ENCODE data around the gene PTEN. TPM values are rescaled to one million over a fixed set of nuclear protein-coding genes. Genes with fewer than 3 reads are reported as not detected.
"Not testable (repeated sequence)": the region's sequence is repeated elsewhere in the genome, so short reads cannot be mapped to it uniquely, and the experiment has no call there.

PTEN gene
- total and polyA plus RNA-seq, 2 experiments from 2014 or later: 30.4 to 66.1 TPM

DNA sequence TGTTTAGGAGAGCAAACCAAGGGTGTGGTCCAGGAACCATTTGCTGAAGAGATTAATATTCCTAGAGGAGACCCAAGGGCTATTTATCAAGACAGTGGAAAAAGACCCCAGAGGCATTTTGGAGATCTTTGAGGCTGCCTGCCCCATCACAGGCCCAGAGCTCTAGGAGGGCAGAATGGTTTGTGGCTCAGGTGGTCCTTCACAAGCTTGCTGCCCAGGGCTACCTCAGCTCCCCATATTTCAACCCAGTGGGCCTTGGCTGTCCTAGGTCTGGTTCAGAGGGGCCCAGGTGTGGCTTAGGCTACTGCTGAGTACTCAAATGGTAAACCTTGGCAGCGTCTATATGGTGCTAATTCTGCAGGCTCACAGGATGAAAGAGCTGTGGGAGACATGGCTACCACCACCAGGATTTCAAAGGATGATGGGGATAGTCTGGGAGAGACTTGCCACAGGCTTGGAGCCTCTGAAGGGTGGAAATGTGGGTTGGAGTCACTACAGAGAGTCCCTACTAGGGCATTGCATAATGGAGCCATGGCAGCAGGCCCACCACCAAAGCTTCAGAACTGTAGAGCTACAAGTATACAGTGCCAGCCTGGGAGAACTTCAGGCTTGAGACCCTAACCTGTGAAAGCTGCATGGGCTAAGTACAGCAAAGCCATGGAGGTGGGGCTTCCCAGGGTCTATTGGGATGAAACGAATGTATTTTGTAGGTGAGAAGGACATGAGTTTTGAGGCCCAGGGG lies 24.3 kb downstream of the PTEN start:
- H3K4me3 ChIP-seq: no peak overlapping the region
- TF ChIP-seq, protein P1, sequence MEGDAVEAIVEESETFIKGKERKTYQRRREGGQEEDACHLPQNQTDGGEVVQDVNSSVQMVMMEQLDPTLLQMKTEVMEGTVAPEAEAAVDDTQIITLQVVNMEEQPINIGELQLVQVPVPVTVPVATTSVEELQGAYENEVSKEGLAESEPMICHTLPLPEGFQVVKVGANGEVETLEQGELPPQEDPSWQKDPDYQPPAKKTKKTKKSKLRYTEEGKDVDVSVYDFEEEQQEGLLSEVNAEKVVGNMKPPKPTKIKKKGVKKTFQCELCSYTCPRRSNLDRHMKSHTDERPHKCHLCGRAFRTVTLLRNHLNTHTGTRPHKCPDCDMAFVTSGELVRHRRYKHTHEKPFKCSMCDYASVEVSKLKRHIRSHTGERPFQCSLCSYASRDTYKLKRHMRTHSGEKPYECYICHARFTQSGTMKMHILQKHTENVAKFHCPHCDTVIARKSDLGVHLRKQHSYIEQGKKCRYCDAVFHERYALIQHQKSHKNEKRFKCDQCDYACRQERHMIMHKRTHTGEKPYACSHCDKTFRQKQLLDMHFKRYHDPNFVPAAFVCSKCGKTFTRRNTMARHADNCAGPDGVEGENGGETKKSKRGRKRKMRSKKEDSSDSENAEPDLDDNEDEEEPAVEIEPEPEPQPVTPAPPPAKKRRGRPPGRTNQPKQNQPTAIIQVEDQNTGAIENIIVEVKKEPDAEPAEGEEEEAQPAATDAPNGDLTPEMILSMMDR (IDR thresholded peaks at IDR 0.05; ENCODE audit: low read depth, low read length): no peak
- H3K9me3 ChIP-seq (ENCODE audit: low read depth): peaks cover 3% of the 10 kb centered on the region
- no peaks in the 10 kb centered on the region for H3K4me1 ChIP-seq (ENCODE audit: low read depth)
- no peaks in the 10 kb centered on the region for H3K36me3 ChIP-seq
- no peak for DNase-seq (ENCODE audit: low read depth in 1 of 2, low spot score in 1 of 2)
- no peaks in the 10 kb centered on the region for H3K27me3 ChIP-seq
- no peak overlapping the region for H3K27ac ChIP-seq

DNA sequence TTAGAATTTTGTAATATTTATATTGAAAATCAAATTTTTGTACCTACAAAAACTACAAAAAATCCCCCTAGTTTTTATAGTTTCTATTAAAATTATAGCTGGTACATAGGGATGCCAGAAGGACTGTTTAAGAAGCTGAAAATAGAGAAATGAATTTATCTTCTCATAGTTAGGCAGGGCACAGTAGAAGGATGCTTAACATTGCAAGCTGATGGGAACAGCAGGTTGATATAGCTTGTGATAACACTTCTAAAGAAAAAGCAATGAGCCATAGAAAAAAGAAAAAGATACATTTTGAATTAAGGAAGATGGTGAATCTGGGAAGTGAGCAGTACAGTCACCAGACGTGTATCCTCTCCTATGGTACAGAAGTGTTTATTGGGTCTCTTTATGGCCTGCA lies 32.0 kb downstream of the PTEN start:
- Histone ChIP-seq H3K27ac (peak overlapping the region; percentile 17), H3K27me3 (no peaks in the 10 kb centered on the region), H3K36me3 (no peaks in the 10 kb centered on the region), H3K9me3 (ENCODE audit: low read depth) (no peaks in the 10 kb centered on the region), H3K4me3 (no peak overlapping the region), H3K4me1 (ENCODE audit: low read depth) (no peaks in the 10 kb centered on the region)
- DNase-seq (ENCODE audit: low read depth in 1 of 2, low spot score in 1 of 2): no peak
- TF ChIP-seq, protein P1 (IDR thresholded peaks at IDR 0.05; ENCODE audit: low read depth, low read length): no peak

DNA sequence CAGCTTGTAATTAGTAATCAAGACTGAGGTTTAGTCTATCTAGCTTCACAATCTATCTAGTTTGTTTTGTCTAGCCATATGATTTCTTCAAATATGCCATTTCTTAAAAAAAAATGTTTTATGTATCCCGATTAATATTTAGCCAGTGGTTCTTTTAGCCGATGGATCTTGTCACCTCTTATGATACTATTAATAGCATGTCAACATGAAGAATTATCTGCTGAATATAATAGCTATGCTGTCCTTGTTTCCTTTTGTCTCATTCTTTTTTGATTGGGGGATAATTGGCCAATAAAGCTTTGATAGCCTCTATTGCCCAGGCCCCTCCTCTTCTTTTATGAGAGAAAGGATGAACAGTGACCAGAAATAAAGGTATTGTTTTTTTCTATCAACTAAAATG lies 32.8 kb downstream of the PTEN start:
- Histone ChIP-seq H3K36me3 (no peaks in the 10 kb centered on the region), H3K27me3 (no peaks in the 10 kb centered on the region), H3K27ac (peak overlapping the region; percentile 25), H3K4me3 (no peak overlapping the region), H3K4me1 (ENCODE audit: low read depth) (no peaks in the 10 kb centered on the region), H3K9me3 (ENCODE audit: low read depth) (no peaks in the 10 kb centered on the region)
- TF ChIP-seq, protein P1 (IDR thresholded peaks at IDR 0.05; ENCODE audit: low read depth, low read length): no peak
- no peak for DNase-seq (ENCODE audit: low read depth in 1 of 2, low spot score in 1 of 2)

DNA sequence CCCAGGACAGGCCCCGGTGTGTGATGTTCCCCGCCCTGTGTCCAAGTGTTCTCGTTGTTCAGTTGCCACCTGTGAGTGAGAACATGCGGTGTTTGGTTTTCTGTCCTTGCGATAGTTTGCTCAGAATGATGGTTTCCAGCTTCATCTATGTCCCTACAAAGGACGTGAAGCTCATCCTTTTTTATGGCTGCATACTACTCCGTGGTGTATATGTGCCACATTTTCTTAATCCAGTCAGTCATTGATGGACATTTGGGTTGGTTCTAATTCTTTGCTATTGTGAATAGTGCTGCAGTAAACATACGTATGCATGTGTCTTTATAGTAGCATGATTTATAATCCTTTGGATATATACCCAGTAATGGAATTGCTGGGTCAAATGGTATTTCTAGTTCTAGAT lies 34.5 kb downstream of the PTEN start:
- H3K4me3 ChIP-seq; DNase-seq (ENCODE audit: low read depth in 1 of 2, low spot score in 1 of 2); H3K36me3 ChIP-seq; H3K27me3 ChIP-seq; H3K27ac ChIP-seq; H3K4me1 ChIP-seq (ENCODE audit: low read depth); H3K9me3 ChIP-seq (ENCODE audit: low read depth): not testable (repeated sequence)

DNA sequence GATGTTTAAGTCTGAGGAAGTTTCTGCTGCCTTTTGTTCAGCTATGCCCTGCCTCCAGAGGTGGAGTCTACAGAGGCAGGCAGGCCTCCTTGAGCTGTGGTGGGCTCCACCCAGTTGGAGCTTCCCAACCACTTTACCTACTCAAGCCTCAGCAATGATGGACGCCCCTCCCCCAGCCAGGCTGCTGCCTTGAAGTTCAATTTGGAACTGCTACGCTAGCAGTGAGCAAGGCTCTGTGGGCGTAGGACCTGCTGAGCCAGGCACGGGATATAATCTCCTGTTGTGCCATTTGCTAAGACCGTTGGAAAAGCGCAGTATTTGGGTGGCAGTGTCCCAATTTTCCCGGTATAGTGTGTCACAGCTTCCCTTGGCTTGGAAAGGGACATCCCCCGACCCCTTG lies 40.0 kb downstream of the PTEN start:
- not testable (repeated sequence) for H3K4me1 ChIP-seq (ENCODE audit: low read depth); H3K27ac ChIP-seq; H3K9me3 ChIP-seq (ENCODE audit: low read depth); DNase-seq (ENCODE audit: low read depth in 1 of 2, low spot score in 1 of 2); H3K27me3 ChIP-seq; H3K4me3 ChIP-seq; H3K36me3 ChIP-seq

DNA sequence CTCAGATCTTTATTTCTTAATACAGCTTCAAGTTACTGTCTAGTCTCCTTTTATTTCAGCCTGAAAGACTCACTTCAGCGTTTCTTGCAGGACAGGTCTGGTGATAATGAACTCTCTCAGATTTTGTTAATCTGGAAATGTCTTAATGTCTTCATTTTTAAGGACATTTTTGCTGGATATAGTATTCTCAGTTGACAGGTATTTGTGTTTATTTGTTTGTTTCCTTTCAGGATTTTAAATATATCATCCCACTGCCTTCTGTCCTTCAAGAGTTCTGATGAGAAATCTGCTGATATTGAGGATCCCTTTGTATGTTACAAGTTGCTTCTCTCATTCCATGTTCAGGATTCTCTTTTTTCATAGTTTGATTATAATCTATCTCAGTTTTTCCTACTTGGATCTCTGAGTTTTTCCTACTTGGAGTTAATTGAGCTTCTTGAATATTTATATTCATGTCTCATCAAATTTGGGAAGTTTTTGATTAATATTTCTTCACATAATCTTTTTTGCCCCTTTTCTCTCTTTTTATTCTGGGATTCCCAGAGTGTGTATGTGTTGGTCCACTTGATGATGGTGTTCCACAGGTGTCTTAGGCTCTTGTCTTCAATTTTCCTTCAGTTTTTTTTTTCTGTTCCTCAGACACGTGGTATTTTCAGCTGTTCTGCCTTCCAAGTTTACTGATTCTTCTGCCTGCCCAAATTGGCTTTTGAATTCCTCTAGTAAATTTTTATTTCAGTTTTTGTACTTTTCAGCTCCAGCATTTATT lies 49.9 kb downstream of the PTEN start:
- Histone ChIP-seq H3K27me3 (no peaks in the 10 kb centered on the region), H3K36me3 (no peaks in the 10 kb centered on the region), H3K4me1 (ENCODE audit: low read depth) (peaks cover 9% of the 10 kb centered on the region), H3K4me3 (no peak overlapping the region), H3K9me3 (ENCODE audit: low read depth) (no peaks in the 10 kb centered on the region), H3K27ac (no peak overlapping the region)
- DNase-seq (ENCODE audit: low read depth in 1 of 2, low spot score in 1 of 2): no peak
- TF ChIP-seq, protein P1 (IDR thresholded peaks at IDR 0.05; ENCODE audit: low read depth, low read length): no peak
